T-helper 9 cell (primary cell): ENCODE data around the gene NME2.
"Not testable (repeated sequence)": the region's sequence is repeated elsewhere in the genome, so short reads cannot be mapped to it uniquely, and the experiment has no call there.

Experiments
- DNase-seq: peaks from one replicate; pipeline ENCODE4 v3.0.0-alpha.2; 2020
- total RNA-seq, 2 donors: gene quantifications; one replicate each; lab custom pipeline; 2026; lab: John Stamatoyannopoulos, UW

Gene NME2
- total RNA-seq = 1.1 to 1.2 reads per million in 2 donors

DNA sequence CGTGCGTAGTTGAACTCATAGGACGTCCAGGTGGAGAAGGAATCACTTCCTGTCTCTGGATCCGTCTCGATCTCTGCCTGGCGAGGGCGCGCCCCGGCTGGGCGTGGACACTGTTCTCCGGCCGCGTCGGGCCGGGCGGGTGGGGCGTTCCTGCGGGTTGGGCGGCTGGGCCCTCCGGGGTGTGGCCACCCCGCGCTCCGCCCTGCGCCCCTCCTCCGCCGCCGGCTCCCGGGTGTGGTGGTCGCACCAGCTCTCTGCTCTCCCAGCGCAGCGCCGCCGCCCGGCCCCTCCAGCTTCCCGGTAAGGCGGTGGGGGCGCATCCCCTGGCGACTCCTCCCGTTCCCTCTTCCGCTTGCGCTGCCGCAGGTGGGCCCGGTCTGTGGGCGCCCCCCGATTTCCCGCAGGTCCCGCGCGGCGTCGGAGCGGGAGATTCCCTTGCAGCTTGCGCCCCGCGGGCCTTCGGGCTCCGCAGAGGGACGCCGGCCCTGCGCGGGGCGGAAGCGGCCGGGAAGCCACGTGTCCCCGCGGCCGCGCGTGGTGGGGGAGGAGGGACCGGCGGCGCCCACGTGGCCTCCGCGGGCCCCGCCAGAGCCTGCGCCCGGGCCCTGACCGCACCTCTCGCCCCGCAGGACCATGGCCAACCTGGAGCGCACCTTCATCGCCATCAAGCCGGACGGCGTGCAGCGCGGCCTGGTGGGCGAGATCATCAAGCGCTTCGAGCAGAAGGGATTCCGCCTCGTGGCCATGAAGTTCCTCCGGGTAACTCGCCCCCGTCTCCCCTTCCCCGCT lies at the start of gene NME2:
Gene NME2 (plus strand): TSS at position 214 of the 789 bp plus-strand sequence. CDS start 420 bp downstream, at position 634.
- peak; percentile 46 for DNase-seq

DNA sequence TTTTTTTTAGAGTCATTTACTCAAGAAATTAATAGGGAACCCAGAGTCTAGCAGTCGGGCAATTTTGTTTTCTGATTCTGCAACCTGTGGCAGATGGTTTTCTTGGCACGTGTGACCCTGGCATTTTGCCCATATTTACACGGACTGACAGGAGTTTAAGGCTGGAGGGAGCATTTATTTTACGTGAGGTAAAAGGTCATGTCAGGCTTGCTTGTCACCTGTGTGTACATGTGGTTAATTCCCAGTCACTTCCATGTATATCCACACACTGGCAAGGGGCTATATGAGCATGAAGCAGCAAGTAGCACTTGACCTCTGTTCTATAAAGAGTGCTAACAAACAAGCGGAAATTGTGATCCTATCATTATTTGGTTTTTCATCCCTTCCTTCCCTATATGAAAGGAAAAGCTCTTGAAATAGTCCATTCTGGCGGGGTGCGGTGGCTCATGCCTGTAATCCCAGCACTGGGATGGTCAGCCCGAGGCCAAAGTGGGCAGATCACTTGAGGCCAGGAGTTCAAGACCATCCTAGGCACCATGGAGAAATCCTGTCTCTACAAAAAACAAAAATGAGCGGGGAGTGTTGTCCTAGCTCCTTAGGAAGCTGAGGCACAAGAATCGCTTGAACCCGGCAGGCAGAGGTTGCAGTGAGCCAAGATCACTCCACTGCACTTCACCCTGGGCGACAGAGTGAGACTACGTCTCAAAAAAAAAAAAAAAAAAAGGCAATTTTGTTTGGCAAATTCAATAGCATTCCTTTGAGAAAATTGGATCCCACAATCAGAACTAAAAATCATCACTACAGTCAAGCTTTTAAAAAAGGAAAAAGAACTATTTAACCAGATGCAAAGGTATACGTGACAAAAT lies 47.6 kb upstream of the NME2 start:
- no peak for DNase-seq

DNA sequence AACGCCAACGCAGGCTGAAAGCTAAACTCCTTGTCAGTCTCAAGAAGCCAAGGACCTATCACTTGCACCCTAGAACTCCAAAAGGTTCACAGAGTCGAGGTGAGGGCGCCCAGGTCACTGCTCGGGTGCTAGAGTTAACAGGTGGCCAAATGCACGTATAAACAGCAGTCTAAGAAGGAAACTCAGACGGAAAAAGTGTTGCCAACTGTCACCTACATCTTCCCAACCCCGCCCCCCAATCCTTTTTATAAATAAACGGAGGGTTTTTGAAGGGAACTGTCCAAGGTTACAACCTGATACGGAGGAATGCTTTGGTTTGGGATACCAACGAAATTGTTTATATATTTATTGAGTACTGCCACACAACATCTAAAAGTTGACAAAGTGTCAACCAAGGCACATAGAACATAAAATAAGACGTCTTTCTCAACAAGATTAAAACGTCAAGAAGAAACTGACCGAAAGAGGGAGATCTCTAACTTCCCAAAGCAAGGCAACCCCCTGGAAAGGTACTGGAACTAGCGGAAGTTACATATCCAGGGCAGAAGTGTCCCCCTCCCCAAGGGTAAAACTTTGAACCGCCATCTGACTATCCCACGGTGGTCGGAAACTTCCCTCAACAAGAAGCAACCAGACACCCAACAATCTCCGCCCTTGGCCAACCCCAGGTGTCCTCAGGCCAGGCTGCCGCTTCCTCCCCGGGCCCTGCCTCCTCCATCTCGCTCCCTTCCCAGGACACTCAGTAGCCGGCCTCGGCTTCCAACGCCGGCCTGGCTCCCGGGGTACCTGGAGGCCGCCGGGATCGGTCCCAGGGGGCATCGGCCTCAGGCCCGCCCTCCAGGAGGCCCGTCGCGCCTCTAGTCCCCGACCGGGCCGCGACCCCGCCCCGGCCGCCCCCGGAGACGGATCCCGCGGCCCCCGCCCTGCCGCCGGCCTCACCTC lies 46.5 kb upstream of the NME2 start:
- DNase-seq = peak; percentile 24

DNA sequence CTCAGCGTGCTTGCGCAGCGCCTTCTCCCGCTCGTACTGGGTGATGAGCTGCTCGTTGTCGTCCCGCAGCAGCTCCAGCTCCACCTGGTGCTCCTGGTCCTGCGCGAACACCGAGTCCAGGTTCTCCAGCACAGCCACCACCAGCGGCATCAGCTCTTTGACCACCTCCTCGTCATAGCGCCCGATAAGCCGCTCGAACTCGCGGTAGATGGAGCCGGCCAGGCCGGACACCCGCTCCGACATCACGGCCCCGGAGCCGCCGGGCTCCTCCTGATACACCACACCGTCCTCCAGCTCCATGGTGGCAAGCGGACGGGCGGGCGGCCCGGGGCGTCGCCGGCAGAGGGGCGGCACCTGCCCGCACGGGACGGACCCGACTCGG lies 45.9 kb upstream of the NME2 start:
- peak; percentile 41 for DNase-seq

DNA sequence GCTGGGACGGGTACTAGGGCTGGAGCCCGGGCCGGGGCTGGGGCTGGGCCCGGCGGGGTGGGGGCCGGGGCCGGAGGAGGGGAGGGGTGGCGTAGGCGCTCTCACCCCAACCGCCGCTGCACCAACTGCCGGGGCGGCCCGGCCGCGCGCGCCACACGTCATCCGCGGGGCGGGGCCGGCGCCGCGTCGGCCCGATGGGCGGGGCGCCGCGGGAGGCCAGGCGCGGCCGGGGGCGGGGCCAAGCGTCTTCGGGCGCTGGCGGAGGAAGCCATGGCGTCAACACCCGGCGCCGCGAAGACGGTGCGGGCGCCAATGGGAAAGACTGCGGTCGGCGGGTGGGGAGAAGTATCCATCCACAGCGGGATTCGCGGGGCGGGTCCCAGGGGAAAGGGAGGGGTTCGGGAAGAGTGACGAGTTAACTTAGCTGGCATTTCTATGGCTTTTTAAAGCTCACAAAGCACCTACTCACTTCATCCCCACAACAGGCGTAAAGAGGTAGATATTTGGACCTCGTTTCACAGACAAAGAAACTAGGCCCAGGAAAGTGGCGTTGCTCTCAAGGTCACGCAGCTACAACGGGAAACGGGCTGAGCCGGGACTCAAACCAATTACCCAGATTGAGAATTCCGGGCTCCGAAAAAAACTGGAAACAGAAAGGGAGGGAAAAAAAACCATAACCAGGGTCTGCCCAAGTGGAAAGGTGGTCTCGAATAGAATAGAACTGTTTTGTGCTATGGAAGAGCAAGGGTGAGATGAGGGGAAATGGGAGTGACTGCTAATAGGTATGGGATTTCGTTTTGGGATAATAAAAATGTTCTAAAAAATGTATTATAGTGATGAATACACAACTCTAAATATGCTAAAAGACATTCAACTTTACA lies 45.2 kb upstream of the NME2 start, which contains the start of gene SPAG9:
Gene SPAG9 (minus strand): TSS at position 130 of the 881 bp plus-strand sequence. CDS start 212 bp downstream, outside the sequence.
- DNase-seq = peak; percentile 88

DNA sequence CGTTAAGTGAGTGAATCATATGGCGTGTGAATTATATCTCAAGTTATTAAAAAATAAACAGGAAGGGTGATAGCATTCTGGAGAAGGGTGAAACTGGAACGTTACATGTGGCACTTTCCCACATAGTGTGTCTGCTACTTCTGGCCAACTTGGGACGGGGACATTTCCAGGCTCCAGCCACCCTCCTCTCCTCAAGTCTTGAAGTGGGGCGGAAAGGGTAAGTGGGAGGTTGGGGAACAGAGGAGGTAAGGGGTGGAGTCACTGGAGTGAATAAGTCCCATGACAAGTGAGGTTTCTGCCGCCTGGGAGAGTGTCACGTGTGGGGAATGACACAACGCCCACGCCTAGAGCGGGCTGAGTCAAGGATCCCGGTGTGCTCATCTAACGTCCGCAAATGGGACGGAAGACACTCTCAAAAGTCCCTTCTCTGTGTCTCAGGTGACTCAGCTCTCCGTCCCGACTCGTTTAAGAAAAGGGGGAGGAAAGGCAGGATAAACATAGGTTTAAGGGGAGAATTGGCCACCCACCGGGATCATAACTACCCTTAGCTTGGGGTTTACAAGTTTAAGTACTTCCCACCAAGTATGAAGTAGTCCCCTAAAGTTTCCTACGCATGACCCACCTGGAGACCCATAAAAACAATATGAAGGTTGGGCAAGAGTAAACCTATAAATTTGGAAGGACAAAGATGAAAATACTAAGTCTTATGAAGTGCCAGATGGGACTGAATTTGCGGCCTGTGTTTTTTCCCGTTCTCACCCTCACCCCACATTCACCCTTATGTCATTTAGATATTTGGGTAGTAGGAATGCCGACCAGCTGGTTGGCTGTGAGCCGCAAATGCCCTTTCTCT lies 44.4 kb upstream of the NME2 start:
- DNase-seq = peak; percentile 49

DNA sequence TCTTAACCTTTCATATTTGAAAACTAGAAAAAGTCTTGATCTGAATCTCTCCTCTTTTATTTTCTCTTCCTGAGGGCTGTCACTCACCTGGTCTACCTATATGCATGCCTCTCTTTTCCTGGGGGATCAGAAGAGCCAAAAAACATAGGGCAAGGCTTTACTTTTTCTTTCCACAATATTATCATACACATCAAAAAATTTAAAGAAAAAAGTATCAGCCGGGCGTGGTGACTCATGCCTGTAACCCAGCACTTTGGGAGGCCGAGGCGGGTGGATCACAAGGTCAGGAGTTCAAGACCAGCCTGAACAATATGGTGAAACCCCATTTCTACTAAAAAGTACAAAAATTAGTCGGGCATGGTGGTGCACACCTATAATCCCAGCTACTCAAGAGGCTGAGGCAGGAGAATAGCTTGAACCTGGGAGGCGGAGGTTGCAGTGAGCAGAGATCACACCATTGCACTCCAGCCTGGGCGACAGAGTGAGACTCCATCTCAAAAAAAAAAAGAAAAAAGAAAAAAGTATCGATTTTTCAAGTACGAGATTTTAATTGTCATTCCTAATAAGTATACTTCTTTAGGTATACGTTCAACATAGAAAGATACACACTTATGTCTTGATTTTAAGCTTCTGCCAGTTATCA lies 43.6 kb upstream of the NME2 start:
- not testable (repeated sequence) for DNase-seq

DNA sequence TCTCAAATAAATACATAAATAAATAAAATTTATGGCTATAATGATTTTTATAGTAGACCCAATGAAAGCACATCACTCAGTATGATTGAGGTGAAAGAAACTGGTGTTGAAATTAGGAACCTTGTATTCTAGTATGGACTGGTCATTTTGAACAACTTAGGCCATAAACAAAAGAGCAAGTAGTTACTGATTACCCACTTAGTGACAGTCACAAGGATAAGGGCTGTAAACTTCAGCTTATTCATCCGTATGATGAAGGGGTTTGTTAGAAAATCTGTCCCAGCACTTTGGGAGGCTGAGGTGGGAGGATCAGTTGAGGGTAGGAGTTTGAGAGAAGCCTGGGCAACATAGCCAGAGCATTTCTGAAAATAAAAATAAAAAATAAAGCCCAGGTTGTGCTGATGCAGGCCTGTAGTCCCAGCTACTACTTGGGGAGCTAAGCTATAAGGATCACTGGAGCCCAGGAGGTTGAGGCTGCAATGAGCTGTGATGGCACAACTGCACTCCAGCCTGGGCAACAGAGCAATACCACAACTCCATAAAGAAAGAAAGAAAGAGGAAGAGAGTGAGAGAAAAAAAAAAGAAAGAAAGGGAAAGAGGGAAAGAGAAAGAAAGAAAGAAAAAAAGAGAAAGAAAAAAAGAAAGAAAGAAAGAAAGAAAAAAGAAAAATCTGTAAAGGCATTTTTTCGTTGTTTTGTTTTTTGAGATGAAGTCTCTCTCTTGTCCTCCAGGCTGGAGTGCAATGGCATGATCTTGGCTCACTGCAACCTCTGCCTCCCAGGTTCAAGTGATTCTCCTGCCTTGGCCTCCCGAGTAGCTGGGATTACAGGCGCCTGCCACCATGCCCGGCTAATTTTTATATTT lies 41.3 kb upstream of the NME2 start:
- DNase-seq = no peak

DNA sequence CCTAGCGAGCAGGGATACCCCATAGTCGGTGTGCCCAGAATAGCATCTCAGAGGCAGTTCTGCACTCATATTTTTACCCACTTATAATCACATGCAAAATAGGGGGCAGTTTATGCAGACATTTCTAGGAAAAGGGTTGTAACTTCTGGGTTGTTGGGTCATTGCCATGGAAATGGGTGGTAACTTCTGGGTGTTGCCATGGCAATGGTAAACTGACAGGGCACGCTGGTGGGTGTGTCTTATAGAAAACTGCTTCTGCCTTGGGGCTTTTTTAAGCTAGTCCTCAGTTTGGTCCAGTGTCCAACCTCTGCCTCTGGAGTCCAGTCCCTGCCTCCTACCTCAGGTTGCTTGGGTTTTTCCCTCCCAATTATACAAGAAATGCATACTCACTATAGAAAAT lies 38.1 kb upstream of the NME2 start:
- DNase-seq = no peak

DNA sequence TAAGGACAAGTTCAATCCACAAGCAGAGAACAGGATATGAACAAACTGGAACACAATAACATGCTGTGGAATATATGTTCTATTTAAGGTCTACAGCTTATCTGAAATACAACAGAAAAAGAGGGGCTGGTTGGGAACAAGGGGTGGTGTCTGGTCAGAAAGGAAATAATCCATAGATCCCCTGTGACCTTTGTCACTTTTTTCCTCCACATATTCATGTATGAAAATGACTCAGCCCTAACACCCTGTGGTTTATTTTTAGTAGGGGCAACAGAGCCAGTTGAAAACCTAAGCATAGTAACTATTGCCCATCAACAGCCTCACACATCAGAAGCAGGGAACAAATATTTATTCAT lies 33.3 kb upstream of the NME2 start:
- no peak for DNase-seq

DNA sequence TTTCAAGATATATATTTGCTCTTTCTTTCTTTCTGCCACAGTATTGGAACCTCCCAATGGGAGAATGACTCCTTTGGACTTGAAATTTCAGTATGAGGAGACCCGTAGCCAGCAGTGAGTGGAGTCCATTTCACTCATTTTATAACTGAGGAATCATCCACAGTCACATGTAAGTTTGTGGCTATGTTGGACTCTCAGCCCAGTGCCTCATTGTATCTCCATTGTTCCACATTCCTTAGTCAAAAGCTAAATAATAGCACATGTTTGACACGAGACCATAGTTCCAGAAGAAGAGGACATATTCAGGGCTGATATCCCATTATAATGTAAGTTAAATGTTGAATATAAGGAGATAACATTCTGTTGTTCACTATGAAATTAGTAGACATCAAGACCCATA lies 32.8 kb upstream of the NME2 start:
- no peak for DNase-seq

DNA sequence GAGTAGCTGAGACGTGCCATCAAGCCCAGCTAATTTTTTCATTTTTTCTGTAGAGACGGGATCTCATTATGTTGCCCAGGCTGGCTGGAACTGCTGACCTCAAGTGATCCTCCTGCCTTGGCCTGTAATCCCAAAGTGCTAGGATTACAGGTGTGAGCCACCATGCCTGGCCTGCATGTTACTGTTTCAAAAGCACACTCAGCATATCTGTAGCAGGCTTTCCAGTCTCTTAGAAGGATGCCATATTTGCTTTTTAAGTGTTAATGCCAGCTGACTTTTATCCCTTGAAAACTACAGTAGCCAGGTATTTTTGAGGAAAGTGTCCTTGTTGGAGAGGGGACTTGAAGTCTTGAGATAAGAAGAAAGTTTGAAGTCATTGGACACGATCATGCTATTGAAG lies 30.3 kb upstream of the NME2 start:
- no peak for DNase-seq

DNA sequence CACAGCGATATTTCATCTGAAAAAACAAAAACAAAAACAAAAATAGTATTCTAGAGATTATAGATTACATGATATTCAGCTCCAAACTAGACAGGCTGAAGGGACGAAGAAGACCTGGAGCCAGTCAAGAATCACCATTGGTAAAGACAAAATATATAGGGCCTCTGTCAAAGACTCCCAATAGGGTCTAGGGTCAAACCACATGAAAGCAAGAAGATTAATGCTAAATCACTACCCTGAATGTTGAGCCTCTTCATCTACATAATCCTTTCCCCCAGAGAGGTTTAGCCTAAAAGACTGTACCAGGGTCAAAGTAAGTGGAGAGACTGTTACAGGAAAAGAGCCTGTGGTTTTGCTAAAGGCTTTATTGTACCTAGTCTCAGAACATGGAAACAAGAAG lies 23.6 kb upstream of the NME2 start:
- DNase-seq = no peak

DNA sequence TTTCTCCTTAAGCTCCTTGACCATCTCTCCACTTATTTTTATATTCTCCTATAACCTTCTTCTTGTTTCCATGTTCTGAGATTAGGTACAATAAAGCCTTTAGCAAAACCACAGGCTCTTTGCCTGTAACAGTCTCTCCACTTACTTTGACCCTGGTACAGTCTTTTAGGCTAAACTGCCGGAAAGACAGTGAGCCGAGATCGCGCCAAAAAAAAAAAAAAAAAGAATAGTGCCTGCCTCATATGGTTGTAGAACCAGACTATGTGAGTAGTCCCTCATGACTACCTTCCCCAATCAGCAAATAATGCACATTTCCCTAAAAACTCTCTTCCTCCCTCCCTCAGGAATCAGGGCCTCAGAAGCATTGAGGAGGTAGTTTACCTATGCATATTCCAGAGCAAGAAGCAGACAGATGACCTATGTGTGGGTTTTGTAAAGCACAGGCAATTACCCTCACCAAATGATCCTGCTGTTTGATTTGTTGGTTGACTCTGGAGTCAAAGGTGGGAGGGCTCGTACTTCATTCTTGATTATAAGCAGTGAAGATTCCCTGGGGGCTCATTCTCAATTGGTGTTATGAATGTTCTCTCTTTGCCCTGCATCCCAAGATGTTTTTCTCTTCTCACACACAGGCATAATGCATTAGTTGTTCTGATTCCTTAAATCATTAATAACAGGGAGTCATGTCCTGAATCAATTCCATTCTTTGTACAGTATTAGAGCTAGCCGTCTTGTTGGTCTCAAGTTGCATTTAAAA lies 21.8 kb upstream of the NME2 start:
- DNase-seq = no peak

DNA sequence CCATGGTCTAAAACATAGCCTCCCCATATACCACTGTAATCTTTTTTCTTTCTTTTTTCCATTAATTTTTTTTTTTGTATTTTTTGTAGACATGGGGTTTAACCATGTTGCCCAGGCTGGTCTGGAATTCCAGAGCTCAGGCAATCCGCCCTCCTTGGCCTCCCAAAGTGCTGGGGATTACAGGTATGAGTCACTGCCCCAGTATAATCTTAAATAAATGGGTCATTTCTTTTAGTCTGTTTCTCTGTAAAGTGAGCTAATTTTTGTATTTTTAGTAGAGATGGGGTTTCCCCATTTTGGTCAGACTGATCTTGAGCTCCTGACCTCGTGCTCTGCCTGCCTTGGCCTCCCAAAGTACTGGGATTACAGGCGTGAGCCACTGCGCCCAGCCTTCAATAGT lies 18.6 kb upstream of the NME2 start:
- no peak for DNase-seq

DNA sequence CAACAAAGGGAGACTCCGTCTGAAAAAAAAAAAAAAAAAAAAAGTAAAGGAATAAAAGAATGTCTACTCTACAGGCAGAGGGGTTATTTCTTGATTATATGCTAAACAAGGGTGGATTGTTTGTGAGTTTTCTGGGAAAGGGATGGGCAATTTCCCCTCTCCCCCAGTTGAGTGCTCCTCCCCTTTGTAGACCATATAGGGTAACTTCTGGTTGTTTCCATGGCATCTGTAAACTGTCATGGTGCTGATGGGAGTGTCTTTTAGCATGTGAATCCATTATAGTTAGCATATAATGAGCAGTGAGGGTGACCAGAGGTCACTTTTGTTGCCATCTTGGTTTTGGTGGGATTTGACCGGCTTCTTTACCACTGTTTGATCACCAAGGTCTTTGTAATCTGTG lies 17.0 kb upstream of the NME2 start:
- DNase-seq = no peak

DNA sequence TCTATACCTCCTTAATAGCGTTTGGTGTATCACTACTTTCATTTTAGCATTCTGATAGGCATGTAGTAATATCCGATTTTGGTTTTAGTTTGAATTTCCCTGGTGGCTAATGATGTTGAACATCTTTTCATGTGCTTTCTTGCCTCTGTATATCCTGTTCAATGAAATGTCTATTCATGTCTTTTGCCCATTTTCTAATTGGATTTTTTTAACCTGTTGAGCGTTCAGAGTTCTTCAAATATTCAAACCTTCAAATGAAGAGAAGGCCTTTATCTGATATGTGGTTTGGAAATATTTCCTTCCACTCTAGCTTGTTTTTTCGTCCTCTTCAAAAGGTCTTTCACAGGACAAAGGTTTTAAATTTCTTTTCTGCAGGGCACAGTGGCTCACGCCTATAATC lies 15.3 kb upstream of the NME2 start:
- no peak for DNase-seq

DNA sequence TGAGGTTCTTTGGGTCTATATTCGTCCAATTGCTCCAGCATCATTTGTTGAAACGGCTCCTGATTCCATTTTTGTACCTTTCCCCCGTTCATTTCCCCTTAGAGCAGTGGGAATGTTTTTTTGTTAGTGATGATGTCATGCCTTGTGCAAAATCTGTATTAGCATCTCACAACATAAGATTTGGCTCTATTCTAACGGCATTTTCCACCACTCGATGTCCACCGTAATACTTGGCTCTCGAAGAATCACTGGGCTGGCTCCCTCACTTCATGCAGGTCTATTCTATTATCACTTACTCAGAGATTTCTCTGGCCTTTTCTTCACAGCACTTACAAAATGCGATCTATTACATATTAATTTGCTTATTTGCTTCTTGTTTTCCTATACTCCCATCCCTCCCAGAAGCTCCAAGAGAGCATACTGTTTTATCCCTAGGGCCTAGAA lies 13.4 kb upstream of the NME2 start:
- no peak for DNase-seq
